Measurements from ENCODE around the gene BNC2.

The BNC2 gene

GRCh38 chr9:16750553-16750952 is 119.9 kb downstream of the BNC2 start:
- DNase-seq: no peak

GRCh38 chr9:16745359-16745758 is 125.1 kb downstream of the BNC2 start:
- DNase-seq: no peak

GRCh38 chr9:16744394-16744793 is 126.1 kb downstream of the BNC2 start:
- no peak for DNase-seq

GRCh38 chr9:16743375-16743774 is 127.1 kb downstream of the BNC2 start:
- no peak for DNase-seq

GRCh38 chr9:16735001-16735400 is 135.5 kb downstream of the BNC2 start:
- no peak for DNase-seq

GRCh38 chr9:16732546-16732945 is 137.9 kb downstream of the BNC2 start:
- no peak for DNase-seq

GRCh38 chr9:16730162-16730561 is 140.3 kb downstream of the BNC2 start:
- no peak for DNase-seq

- DNase-seq: peak; percentile 97
Observed at GRCh38 chr9:16729651-16730050, 140.8 kb downstream of the BNC2 start.

- peak; percentile 48 for DNase-seq
Observed at GRCh38 chr9:16728137-16728508, 142.3 kb downstream of the BNC2 start.

- DNase-seq: no peak
Observed at GRCh38 chr9:16727452-16728136, 142.9 kb downstream of the BNC2 start.

GRCh38 chr9:16726718-16727451 is 143.6 kb downstream of the BNC2 start:
- peak; percentile 57 for DNase-seq

GRCh38 chr9:16726029-16726428 is 144.4 kb downstream of the BNC2 start:
- no peak for DNase-seq

GRCh38 chr9:16725066-16725465 is 145.4 kb downstream of the BNC2 start:
- no peak for DNase-seq

GRCh38 chr9:16721972-16722371 is 148.5 kb downstream of the BNC2 start:
- DNase-seq: no peak

- DNase-seq: no peak
Observed at GRCh38 chr9:16720386-16720785, 150.1 kb downstream of the BNC2 start.

- no peak for DNase-seq
Observed at GRCh38 chr9:16719921-16720320, 150.5 kb downstream of the BNC2 start.

- no peak for DNase-seq
Observed at GRCh38 chr9:16718952-16719351, 151.5 kb downstream of the BNC2 start.

- DNase-seq: no peak
Observed at GRCh38 chr9:16718296-16718695, 152.2 kb downstream of the BNC2 start.

- DNase-seq: no peak
Observed at GRCh38 chr9:16716601-16717000, 153.9 kb downstream of the BNC2 start.

GRCh38 chr9:16715404-16715803 is 155.1 kb downstream of the BNC2 start:
- DNase-seq: no peak

GRCh38 chr9:16712787-16713186 is 157.7 kb downstream of the BNC2 start:
- DNase-seq: no peak

- DNase-seq: no peak
Observed at GRCh38 chr9:16710888-16711287, 159.6 kb downstream of the BNC2 start.

- no peak for DNase-seq
Observed at GRCh38 chr9:16709924-16710323, 160.5 kb downstream of the BNC2 start.

- no peak for DNase-seq
Observed at GRCh38 chr9:16708656-16709435, 161.6 kb downstream of the BNC2 start.

All from DMS153 (cell line).